Neuronal stem cell (in vitro differentiated cells): ENCODE results near the gene GGA1.
A peak's percentile ranks its signal among the peaks of the same experiment; 100 is the strongest.
"Not testable (repeated sequence)": the region's sequence is repeated elsewhere in the genome, so short reads cannot be mapped to it uniquely, and the experiment has no call there.

Source experiments
- DNase-seq: peaks from one replicate; pipeline ENCODE4 v3.0.0-alpha.2; 2013; ENCODE audit warnings: low spot score
- H2AFZ ChIP-seq: one replicate; pipeline ENCODE4 v1.6.1; 2013; ENCODE audit warnings: mild to moderate bottlenecking, low read length, inconsistent platforms
- H2AK5ac ChIP-seq: 2 replicates; pipeline ENCODE4 v1.6.1; 2013; ENCODE audit warnings: low read depth, mild to moderate bottlenecking, inconsistent platforms, low read length, moderate library complexity, mixed read lengths
- H2BK120ac ChIP-seq: 2 replicates; pipeline ENCODE4 v1.6.1; 2013; ENCODE audit warnings: low read depth, mild to moderate bottlenecking, inconsistent platforms, low read length, moderate library complexity, mixed read lengths
- H2BK12ac ChIP-seq: one replicate; pipeline ENCODE4 v1.6.1; 2013; ENCODE audit warnings: low read length, inconsistent platforms
- H2BK15ac ChIP-seq: 2 replicates; pipeline ENCODE4 v1.6.1; 2013; ENCODE audit warnings: mild to moderate bottlenecking, low read length, inconsistent platforms, mixed read lengths
- H2BK5ac ChIP-seq: one replicate; pipeline ENCODE4 v1.6.1; 2013; ENCODE audit warnings: inconsistent platforms, mild to moderate bottlenecking, low read length, moderate library complexity
- H3K14ac ChIP-seq: one replicate; pipeline ENCODE4 v1.6.1; 2013; ENCODE audit warnings: low read length, inconsistent platforms
- H3K18ac ChIP-seq: 2 replicates; pipeline ENCODE4 v1.6.1; 2013; ENCODE audit warnings: low read length, inconsistent platforms
- H3K23ac ChIP-seq: 2 replicates; pipeline ENCODE4 v1.6.1; 2013; ENCODE audit warnings: low read depth, mild to moderate bottlenecking, mixed read lengths, low read length, inconsistent platforms; ENCODE audit not compliant: poor library complexity
- H3K27ac ChIP-seq: replicated peaks from 3 replicates; pipeline ENCODE4 v1.5.1; 2013; ENCODE audit warnings: low read length, inconsistent platforms
- H3K27me3 ChIP-seq, 3 experiments: 2 replicates each; pipeline ENCODE4 v1.6.1; 2013; ENCODE audit warnings: low read length in 3 of 3, mild to moderate bottlenecking in 2 of 3, inconsistent platforms in 1 of 3, low read depth in 1 of 3, mixed read lengths in 1 of 3, moderate library complexity in 1 of 3; ENCODE audit not compliant: control insufficient read depth in 3 of 3, insufficient read depth in 3 of 3
- H3K36me3 ChIP-seq, 2 donors: replicated peaks in 1 of 2; 2 replicates each; pipeline ENCODE4 v1.6.1; 2013; ENCODE audit warnings: low read length in 2 of 2; ENCODE audit not compliant: control insufficient read depth in 2 of 2, insufficient read depth in 2 of 2
- H3K4ac ChIP-seq: 2 replicates; pipeline ENCODE4 v1.6.1; 2013; ENCODE audit warnings: inconsistent platforms, mild to moderate bottlenecking, low read length, moderate library complexity
- H3K4me1 ChIP-seq, 2 donors: 1 replicate in 1 of 2; 2 replicates in 1 of 2; pipeline ENCODE4 v1.6.1; 2013; ENCODE audit warnings: low read length in 2 of 2, low read depth in 1 of 2; ENCODE audit not compliant: control insufficient read depth in 2 of 2, insufficient read depth in 1 of 2
- H3K4me2 ChIP-seq: one replicate; pipeline ENCODE4 v1.6.1; 2013; ENCODE audit warnings: mild to moderate bottlenecking, low read length, inconsistent platforms; ENCODE audit not compliant: insufficient read depth, poor library complexity, severe bottlenecking
- H3K4me3 ChIP-seq, 2 donors: 2 replicates each; pipeline ENCODE4 v1.5.1; 2013; ENCODE audit warnings: low read length in 2 of 2, mild to moderate bottlenecking in 2 of 2, inconsistent platforms in 1 of 2, moderate library complexity in 1 of 2
- H3K79me1 ChIP-seq: one replicate; pipeline ENCODE4 v1.6.1; 2013; ENCODE audit warnings: low read depth, mild to moderate bottlenecking, inconsistent platforms, low read length, moderate library complexity
- H3K9ac ChIP-seq: one replicate; pipeline ENCODE4 v1.6.1; 2013; ENCODE audit warnings: mild to moderate bottlenecking, low read depth, low read length, inconsistent platforms; ENCODE audit not compliant: poor library complexity
- H3K9me3 ChIP-seq, 2 donors: replicated peaks in 1 of 2; 2 replicates each; pipeline versions ENCODE3 to v1.6.1; 2013; ENCODE audit warnings: low read length in 2 of 2, mild to moderate bottlenecking in 2 of 2, inconsistent platforms in 1 of 2, low read depth in 1 of 2, mixed read lengths in 1 of 2, moderate library complexity in 1 of 2; ENCODE audit not compliant: control insufficient read depth in 2 of 2, insufficient read depth in 1 of 2
- H4K8ac ChIP-seq: one replicate; pipeline ENCODE4 v1.6.1; 2013; ENCODE audit warnings: low read depth, mild to moderate bottlenecking, inconsistent platforms, low read length, moderate library complexity
- H4K91ac ChIP-seq: one replicate; pipeline ENCODE4 v1.6.1; 2013; ENCODE audit warnings: low read length, low read depth, mild to moderate bottlenecking, inconsistent platforms; ENCODE audit not compliant: poor library complexity
- whole genome bisulfite sequencing, 2 donors: extraction: QIAGEN DNeasy Blood & Tissue Kit; methylation state at CpG; one replicate each; pipeline ENCODE4 v1.1.7; 2013; ENCODE audit warnings: missing lambda C conversion rate in 2 of 2, mixed read lengths in 1 of 2; ENCODE audit not compliant: insufficient read length in 2 of 2, insufficient replicate concordance in 1 of 2; ENCODE audit errors: extremely low coverage in 2 of 2; 5-methylcytosine and 5-hydroxymethylcytosine counted together

GGA1 gene

GRCh38 chr22:37591081-37591480 lies 17.6 kb upstream of the GGA1 start:
- not testable (repeated sequence) for H3K23ac ChIP-seq, DNase-seq, H2BK12ac ChIP-seq, H3K9ac ChIP-seq, H2BK5ac ChIP-seq, H4K8ac ChIP-seq, H3K27ac ChIP-seq, H4K91ac ChIP-seq, H3K18ac ChIP-seq, H2BK120ac ChIP-seq, H2AK5ac ChIP-seq, H3K4me3 ChIP-seq, H3K36me3 ChIP-seq, H2BK15ac ChIP-seq, H2AFZ ChIP-seq, H3K4me1 ChIP-seq, H3K4me2 ChIP-seq, H3K9me3 ChIP-seq, H3K14ac ChIP-seq, H3K4ac ChIP-seq, H3K79me1 ChIP-seq
- H3K27me3 ChIP-seq: peaks cover 0 to 18% (median 0%) of the 10 kb centered on the region in 3 experiments
- WGBS, 2 donors: no CpG with 5 or more reads among the region's 6 CpGs

GRCh38 chr22:37591823-37592404 lies 16.7 kb upstream of the GGA1 start:
- DNase-seq: no peak
- no peak overlapping the region for H3K23ac ChIP-seq
- H2AK5ac ChIP-seq: no peak overlapping the region
- H3K18ac ChIP-seq: no peak overlapping the region
- no peaks in the 10 kb centered on the region for H3K36me3 ChIP-seq
- no peak overlapping the region for H2BK5ac ChIP-seq
- H3K9ac ChIP-seq: no peak overlapping the region
- WGBS, 2 donors: no CpG with 5 or more reads among the region's 12 CpGs
- peaks cover 0 to 18% (median 0%) of the 10 kb centered on the region in 3 experiments for H3K27me3 ChIP-seq
- no peak overlapping the region for H2BK12ac ChIP-seq
- H3K4me2 ChIP-seq: no peak overlapping the region
- no peak overlapping the region for H4K8ac ChIP-seq
- H2AFZ ChIP-seq: peak overlapping the region; percentile 71
- H3K14ac ChIP-seq: no peak overlapping the region
- H2BK120ac ChIP-seq: no peak overlapping the region
- no peaks in the 10 kb centered on the region for H3K79me1 ChIP-seq
- no peak overlapping the region for H3K4ac ChIP-seq
- no peaks in the 10 kb centered on the region for H3K9me3 ChIP-seq
- no peak overlapping the region for H3K27ac ChIP-seq
- H3K4me1 ChIP-seq: peaks cover 0 to 2% of the 10 kb centered on the region in 2 donors
- H3K4me3 ChIP-seq: peak overlapping the region in 1 of 2 donors; percentile 31
- H2BK15ac ChIP-seq: no peak overlapping the region
- H4K91ac ChIP-seq: no peak overlapping the region

GRCh38 chr22:37594237-37594636 lies 14.4 kb upstream of the GGA1 start:
- no peak overlapping the region for H3K23ac ChIP-seq
- no peaks in the 10 kb centered on the region for H3K9me3 ChIP-seq
- no peak overlapping the region for H3K4me3 ChIP-seq
- H2AFZ ChIP-seq: no peak overlapping the region
- H2BK120ac ChIP-seq: no peak overlapping the region
- H3K79me1 ChIP-seq: no peaks in the 10 kb centered on the region
- no peak overlapping the region for H3K4ac ChIP-seq
- H3K18ac ChIP-seq: no peak overlapping the region
- no peak overlapping the region for H3K9ac ChIP-seq
- H2BK15ac ChIP-seq: no peak overlapping the region
- H3K27me3 ChIP-seq: peaks cover 0 to 10% (median 0%) of the 10 kb centered on the region in 3 experiments
- DNase-seq: no peak
- H3K14ac ChIP-seq: no peak overlapping the region
- no peak overlapping the region for H4K8ac ChIP-seq
- H3K36me3 ChIP-seq: no peaks in the 10 kb centered on the region
- H2BK12ac ChIP-seq: no peak overlapping the region
- no peak overlapping the region for H2AK5ac ChIP-seq
- no peak overlapping the region for H3K4me2 ChIP-seq
- no peak overlapping the region for H4K91ac ChIP-seq
- no peak overlapping the region for H2BK5ac ChIP-seq
- H3K27ac ChIP-seq: no peak overlapping the region
- no CpG with 5 or more reads among the region's 5 CpGs for WGBS, 2 donors
- H3K4me1 ChIP-seq: no peaks in the 10 kb centered on the region

- H2BK15ac ChIP-seq: no peak overlapping the region
- no peak for DNase-seq
- H3K27me3 ChIP-seq: peaks cover 0 to 3% (median 0%) of the 10 kb centered on the region in 3 experiments
- WGBS, 2 donors: no CpG with 5 or more reads among the region's 4 CpGs
- peaks cover 3 to 4% of the 10 kb centered on the region in 2 donors for H3K4me1 ChIP-seq
- no peaks in the 10 kb centered on the region for H3K79me1 ChIP-seq
- H4K91ac ChIP-seq: no peak overlapping the region
- no peak overlapping the region for H2BK5ac ChIP-seq
- H3K4me3 ChIP-seq: no peak overlapping the region
- no peak overlapping the region for H3K23ac ChIP-seq
- H4K8ac ChIP-seq: no peak overlapping the region
- no peaks in the 10 kb centered on the region for H3K36me3 ChIP-seq
- no peak overlapping the region for H3K4me2 ChIP-seq
- H2BK120ac ChIP-seq: no peak overlapping the region
- no peak overlapping the region for H3K18ac ChIP-seq
- H3K4ac ChIP-seq: no peak overlapping the region
- H2BK12ac ChIP-seq: no peak overlapping the region
- H3K9me3 ChIP-seq: no peaks in the 10 kb centered on the region
- no peak overlapping the region for H3K9ac ChIP-seq
- H2AFZ ChIP-seq: no peak overlapping the region
- no peak overlapping the region for H3K14ac ChIP-seq
- no peak overlapping the region for H3K27ac ChIP-seq
- no peak overlapping the region for H2AK5ac ChIP-seq
Measured at GRCh38 chr22:37599153-37599552, 9.5 kb upstream of the GGA1 start.
